MM.1S (cell line): ENCODE results near the gene GNL2.

Experiments
- CTCF ChIP-seq: fragments of 300-600 bp; sonication (generic); IDR thresholded peaks from 2 replicates; pipeline ENCODE4 v1.5.1; 2016; ENCODE audit warnings: antibody characterized with exemption, low read length, mixed read lengths
- EZH2phosphoT487 ChIP-seq: fragments of 300-600 bp; sonication (generic); IDR thresholded peaks from 2 replicates; pipeline ENCODE4 v1.6.1; 2018; ENCODE audit warnings: antibody characterized with exemption, low read length

DNA sequence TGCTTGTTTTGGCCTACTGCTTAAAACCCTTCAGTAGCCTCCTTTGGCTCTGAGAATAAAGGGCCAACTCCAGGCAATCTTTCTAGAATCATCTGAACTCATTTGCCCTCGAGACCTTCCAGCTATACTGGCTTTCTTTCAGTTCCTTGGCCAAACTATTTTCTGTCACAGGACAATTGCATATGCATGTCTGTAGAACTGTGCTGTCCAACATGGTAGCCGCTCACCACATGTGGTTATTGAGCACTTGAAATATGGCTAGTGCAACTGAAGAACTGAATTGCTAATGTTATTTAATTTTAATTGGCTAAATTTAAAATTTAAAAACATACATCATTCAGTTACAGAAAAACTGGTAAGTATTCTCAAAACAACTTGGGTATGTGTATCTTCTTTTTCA, 14.3 kb upstream of the GNL2 start:
- TF ChIP-seq CTCF, result no peak
- TF ChIP-seq EZH2phosphoT487, result no peak
